Activated CD8-positive, alpha-beta memory T cell treated with anti-CD3 and anti-CD28 coated beads, Interleukin-2, amount 50 U/mL, for 4 hours (primary cell): ENCODE measurements around the gene NYAP2.

Experiments
- DNase-seq: peaks from one replicate; pipeline ENCODE4 v3.0.0-alpha.2; 2020

Gene NYAP2

DNA sequence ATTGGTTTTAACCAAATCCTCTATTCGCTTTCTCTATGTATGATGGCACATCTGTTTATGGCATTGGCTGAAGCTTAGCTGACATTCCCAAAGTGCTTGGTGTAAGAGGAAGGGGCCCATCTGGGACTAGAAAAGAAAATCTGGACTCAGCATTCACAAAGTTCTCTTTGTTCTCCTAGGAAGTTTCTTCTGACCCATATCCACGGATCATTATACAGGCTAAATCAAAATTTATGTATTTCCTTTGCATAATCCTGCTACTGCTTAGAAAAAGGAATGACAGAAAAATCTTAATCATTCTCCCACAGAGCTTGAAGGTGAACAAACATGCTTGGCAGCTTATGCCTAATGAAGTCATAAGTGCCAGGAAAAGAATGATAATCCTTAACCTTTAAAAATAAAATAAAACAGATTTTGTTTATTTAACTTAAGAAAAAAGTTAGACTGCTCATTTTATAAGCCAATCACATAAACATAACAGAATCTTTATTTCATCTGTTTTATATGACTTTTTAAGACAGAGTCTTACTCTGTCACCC, 88.4 kb downstream of the NYAP2 start:
- no peak for DNase-seq

DNA sequence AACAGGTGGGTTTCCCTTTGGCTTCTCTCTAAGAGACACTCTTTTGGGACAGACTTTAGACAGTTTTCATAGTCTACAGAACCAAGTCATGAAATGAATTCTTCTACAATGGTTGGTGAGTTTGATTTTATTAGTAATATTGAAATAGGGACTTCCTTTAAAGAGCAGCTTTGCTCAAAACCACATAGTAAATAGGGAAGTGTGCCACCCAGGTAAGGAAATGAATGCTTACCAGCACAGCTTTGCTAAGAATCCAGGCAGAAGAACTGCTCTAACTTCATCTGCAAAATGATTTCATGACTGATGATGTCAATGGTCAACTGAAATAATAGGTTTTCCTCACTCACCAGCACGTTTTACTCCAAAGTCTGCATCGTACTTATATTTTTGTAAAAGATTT, 89.2 kb downstream of the NYAP2 start:
- DNase-seq = no peak

DNA sequence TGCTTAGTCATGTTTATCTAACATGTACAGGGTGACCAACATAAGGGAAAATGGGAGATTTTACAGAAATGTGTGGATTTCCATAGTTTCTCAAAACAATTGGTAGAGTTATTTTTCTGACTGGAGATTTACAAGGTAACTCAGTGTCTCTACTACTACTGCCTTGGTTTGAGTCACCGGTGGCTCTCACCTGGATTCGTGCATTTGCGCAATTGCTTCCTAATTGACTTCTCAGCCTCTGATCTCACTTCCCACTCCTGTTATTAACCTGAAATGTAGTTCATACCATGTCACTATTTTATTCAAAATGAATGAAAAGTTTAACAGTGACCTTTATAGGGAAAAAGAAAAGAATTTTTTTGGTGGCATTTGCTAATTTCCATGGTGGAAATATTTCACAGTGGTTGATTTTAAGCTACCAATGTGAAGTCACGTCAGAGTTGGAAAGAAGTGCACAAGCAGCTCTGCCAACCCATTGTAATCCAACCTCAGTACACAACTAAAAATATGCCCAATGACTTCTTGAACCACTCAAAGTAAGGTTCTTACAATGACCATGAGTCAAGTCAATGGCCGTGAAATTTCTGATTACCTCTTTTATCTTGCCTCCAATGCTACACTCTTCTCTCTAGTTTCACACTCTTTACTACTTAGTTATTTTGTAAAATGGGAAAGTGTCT, 94.0 kb downstream of the NYAP2 start:
- DNase-seq = no peak

DNA sequence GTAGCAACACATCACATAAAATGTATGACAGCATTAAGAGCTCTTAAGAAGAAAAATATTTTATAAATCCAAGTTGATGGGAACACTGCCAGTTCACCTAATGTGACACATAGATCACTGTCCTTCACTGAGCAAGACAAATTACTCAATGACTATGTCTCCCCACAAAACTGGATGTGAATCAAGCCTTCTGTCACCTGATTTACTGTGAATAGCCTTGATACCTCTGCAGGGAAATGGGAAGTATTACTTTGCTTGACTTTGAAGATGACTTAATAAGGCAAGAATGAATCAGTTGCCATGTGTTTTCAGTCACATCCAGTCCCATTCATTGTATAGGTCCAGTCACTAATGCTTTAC, 94.6 kb downstream of the NYAP2 start:
- DNase-seq = no peak

DNA sequence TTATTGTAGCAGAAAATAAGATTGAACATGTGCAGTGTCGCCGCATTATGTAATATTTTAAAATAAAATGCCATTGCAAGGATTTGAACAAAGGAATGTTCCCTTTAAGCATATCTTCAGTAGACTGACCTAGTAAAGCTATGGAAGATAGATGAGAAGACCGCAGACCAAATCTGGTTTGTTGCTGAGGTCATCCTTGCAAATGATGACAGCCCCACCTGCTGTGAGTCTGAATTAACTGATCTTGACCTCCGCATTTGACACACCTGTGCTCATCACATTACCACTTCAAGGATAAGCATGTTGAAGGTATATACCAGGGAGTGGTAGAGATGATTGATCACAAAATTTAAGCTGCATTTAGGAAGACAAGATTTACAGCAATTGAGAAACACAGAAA, 96.2 kb downstream of the NYAP2 start:
- no peak for DNase-seq

DNA sequence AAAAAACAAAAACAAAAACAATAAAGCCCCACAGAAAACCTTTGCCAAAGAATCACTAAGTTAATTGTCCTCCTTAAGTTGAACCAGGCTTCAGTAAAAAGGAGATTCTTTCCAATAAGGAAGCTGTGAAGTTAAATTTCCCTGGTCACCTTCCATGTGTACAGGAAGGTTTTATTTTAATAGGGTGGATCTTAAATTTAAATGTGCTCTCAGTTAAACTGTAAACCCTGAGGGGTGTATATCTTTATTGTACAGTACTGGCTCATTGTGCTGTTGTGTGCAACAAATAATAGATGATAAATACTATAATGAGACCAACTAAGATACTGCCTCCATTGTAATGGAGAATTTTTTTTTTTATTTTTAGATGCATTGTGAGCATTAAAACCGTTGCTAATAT, 97.1 kb downstream of the NYAP2 start:
- DNase-seq = no peak

DNA sequence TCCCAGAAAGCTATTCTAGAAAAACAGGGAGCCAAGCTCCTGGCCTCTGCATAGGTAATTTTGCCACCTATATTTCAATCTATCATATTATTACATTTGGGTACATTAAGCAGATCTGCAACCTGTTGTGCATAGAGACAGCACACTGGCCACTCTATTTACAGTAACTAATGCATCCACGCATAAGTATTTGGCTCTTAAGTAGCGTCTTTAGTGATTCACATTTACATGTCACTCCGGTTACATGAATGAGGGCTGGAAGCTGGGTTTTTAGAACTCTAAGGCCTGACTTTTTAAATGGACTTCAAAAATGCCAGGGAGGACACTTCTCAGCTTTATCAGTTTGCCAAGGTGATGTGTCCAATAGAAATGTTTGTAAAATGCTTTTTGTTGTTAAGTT, 97.7 kb downstream of the NYAP2 start:
- DNase-seq = no peak

DNA sequence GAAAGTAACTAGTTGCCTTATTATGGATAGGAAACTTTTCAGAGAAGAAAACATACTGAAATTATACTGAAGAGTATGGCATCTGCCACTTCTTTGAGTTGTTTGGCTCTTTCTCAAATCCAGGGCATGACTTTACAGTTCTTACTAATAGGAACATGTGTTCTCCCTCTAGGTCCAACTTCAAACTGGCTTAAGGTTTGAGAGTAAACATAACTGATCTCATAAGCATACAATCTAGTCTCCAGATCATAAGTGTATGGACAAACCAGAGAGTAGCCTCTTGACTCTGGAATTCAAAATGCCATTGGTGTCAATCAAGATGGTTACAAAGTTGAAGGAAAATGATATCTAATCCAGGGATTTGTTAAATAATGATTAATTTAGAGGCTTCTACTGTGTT, 101.5 kb downstream of the NYAP2 start:
- DNase-seq = no peak

DNA sequence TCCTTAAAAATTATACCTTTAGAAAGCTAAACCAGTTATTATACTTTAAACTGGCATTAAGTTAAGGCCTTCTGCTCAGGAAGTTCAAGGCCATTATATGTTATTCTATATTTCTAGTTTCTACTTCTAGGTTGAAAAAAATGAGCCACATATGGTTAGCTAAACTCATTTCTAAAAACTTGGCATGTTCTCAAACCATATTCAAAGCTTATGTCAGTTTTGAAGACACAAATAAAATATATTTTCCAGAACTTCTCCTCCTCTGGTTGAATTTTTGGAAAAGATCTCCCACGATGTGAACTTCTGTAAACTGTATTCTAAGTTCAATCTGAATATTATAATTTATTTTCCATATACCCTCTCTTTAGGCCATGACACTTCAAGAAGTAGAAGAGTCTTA, 103.5 kb downstream of the NYAP2 start:
- no peak for DNase-seq

DNA sequence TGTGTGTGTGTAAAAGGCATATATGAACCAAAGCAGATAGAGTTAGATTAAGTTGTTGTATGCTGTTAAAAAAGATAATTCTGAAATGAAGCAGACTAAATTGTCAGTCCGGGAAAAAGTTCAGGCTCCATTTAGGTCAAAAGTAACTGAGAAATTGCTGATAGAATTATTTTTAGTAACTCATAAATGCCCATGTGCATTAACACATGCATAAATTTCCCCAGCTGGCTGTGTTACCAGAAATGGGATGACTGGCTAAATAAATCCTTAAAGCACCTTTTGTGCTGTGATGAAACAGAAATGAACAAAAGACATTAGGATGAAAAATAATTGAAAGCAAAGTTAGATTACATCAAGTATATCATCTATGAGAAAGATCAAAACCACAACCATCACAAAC, 111.3 kb downstream of the NYAP2 start:
- no peak for DNase-seq

DNA sequence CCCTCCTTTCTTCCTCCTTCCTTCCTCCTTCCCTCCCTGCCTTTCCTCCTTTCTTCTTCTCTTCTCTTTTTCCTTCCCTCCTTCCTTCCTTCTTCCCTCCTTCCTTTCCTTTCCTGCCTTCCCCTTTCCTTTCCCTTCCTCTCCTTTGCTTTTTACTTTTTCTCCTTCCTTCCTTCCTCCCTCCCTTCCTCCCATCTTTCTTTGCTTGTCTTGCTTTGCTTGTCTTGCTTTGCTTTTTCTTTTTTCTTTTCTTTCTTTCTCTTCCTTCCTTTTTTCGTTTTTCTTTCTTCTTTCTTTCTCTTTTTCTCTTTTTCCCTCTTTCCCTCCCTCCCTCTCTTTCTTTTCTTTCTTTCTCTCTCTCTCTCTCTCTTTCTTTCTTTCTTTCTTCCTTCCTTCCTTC, 113.0 kb downstream of the NYAP2 start:
- no peak for DNase-seq

DNA sequence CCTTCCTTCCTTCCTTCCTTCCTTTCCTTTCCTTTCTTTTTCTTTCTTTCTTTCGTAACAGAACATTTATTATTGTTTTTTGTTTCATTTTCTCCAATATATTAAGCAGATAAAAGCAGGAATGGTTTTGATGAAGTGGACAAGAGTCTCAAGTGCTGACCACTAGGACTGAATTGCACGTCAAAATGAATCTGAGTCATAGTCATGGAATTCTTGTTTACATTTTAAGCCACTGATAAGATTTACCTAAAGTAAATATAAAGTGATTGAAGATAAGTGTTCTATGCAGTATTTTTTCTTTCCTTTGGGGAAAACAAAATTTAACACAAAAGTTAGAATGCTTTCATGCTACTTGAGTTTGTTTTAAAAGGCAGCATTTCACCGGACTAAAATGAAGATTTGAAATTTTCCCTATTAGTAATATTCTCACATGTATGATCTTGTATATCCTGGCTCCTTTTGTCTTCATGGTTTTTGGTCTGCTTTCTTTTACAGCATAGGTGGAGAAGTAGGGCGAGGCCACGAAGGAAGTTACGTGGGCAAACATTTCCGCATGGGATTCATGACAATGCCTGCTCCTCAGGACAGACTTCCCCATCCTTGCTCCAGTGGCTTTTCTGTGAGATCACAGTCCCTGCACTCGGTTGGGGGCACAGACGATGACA, 113.5 kb downstream of the NYAP2 start:
- DNase-seq = no peak

DNA sequence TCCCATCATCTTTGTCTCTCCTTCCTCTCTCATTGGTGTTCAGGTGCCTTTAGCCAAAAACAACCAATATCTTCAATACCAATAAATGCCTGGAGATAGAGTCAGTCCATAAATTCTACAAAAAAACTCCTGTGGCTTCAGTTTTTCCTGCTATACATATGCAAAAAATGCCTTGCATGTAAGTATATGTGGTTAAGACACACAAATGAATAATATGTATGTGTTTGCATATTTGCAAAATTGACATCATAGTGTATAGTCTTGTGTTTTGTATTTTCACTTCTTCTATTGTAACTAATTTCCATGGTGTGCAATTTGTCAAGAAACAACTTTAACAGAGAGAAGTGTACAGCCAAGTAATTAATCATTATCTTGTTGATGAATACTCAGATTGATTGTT, 115.5 kb downstream of the NYAP2 start:
- no peak for DNase-seq

DNA sequence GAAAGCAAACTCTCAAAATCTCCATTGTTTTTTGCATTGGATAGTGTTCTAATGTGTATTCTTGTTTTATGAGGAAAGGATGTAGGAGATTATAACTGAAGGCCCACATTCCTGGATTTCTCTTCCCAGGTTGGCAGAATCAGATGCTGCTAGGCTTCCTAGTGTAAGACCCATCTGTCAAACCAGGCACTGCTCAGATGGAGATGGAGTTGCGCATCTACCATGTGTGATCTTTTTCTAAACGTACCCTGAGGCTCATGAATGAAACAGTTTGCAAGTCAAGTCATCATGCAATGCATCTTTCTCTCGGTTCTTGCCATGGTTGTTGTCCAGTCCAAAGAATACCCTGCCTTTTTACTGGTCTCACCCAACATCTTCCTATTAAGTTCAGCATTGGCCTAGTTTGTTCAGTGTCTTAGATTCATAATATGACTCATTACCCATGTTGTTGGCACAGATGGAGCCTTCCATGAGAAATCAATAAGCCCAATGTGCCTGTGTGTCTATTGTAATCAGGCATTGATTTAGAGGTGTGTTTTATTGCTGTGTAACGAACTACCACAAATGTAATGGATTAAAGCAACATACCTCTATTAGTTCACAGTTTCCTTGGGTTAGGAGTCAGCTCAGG, 127.4 kb downstream of the NYAP2 start:
- DNase-seq = no peak

DNA sequence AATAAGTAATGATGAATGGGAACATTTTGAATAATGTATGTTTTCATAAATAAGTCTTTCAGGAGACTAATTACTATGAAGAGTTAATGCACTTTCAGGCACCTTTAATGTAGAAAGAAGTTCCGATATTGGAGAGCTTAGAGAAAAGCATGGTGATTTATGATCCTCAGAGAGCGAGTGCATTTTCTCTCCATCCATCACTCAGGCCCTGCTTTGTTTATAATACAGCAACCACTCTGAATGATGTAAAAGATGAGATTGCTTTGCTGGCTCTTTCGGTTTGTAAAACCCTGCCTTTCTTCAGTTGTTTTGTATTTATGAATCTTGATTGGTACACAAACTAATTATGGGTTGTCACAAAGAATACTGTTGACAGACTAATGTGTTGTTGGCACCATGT, 132.0 kb downstream of the NYAP2 start:
- no peak for DNase-seq

DNA sequence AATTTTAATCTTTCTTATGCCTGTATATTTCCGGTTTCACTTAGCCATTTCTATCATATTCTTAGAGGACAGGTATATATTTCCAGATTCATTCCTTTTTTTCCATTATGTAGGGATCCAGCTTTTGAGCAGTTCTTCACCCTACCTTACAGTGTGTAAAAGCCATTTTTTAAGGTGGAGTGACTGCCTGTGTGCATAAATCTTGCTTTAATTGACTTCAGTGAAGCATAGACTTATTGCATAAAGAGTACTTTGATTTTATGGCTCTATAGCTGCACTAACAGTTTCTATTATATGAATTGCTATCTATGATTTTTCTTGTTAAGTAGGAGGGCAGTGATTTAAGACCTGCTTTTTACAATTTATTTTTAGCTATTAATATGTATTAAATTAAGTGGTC, 132.6 kb downstream of the NYAP2 start:
- no peak for DNase-seq

DNA sequence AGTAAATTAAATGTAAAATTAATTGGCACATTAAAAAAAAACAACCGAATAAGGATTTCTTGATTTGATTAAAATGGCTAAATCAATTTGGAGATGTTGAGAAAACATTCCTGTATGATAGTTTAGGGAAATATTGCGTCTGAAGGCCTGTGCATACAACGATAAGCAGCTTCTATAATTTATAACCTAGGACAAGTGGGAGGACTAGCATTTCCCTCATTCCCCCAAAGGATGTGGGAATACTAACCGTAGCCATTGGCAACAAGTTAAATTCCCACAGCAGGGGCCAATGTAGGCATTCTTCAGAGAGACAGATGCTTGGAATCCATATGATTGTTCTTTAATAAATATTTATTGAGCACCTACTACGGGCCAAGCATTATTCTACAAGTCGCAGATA, 134.5 kb downstream of the NYAP2 start:
- no peak for DNase-seq

DNA sequence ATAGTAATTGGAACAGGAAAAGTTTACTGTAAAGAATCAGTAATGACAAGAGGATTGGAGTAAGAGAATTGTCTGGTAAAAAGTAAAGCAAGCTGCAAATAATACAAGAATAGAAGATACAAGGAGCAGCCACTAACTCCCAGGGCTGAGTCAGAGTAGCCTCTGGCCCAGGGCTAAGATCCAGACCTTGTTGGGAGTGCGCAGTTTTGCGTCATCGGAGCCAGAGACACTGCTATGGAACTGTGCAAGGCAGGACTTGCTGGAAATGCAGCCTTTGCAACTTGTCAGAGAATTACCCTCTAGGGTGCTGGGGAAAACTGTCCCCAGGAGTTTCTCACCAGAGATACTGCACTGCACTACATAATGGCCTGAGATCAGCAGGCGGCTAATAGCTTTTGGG, 135.2 kb downstream of the NYAP2 start:
- no peak for DNase-seq

DNA sequence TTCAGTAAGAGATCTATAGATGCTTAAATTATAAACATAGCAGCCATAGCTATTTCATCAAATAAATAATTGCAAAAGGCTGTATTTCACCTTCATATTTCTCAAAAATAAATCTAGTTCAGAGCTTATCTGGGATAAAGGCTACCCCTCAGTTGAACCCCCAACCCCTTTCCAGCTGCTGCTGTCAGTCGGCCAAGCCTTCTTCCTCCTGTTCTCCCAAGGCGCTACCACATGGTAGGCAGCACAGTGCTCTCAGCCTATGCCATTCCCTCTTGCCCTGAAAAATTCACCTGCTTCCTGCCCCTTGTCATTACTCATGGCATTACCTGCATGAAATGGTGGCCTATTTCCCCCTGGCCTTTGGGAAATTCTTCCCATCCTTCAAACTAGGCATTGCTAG, 136.5 kb downstream of the NYAP2 start:
- DNase-seq = no peak

DNA sequence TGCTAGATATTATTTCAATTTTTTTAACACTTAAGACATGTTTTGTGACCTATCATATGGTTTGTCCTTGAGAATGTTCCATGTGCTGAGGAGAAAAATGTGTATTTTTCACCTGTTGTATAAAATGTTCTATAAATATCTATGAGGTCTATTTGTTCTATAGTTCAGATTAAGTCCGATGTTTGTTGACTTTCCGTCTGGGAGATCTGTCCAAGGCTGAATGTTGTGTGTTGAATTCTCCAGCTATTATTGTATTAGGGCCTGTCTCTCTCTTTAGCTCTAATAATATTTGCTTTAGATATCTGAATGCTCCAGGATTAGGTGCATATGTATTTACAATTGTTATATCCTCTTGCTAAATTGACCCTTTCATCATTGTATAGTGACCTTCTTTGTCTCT, 144.1 kb downstream of the NYAP2 start:
- DNase-seq = no peak

DNA sequence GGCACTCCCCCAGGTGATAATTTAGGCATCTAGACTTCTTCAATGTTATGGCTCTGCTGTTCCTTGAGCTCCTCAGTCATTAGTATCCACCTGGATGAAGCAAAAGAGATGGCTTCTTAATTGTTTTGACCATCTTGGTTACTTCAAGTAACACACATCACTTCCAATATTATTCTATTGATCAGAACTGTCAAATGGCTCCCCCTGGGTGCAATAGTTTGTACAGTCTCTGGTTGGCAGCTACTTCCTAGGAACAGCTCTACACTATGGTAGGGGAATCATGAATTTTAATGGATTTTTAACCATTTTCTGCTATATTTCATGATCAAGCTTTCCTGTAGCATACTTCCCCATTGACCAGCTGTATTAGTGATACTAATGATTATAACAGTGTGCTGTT, 157.0 kb downstream of the NYAP2 start:
- DNase-seq = no peak

DNA sequence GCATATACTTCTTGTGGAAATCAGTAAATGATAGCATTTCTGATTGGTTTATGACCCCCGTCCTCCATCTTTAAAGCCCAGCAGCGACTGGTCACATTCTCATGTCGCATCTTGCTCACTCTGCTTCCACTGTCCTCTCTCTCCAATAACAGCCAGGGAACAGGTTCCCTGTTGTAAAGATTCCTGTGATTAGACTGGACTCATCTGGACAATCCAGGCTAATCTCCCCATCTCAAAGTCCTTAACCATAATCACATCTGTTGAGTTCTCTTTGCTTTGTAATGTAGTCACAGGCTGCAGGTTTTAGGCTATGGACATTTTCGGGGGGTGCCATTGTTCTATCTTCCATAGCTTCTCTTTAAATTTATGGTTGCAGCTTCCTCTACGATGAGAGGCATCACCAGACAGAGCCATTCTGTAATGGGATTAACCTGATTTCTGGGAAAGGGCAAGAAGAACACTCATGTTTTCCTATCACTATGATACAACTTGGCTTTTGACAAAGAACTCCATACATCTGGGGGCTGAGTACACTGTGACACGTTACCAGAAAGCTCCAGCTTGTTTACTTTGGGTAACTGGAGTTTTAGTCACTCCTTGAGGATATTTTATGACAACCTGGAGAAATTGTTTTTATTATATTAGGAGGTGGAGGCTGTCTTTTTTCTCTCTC, 159.0 kb downstream of the NYAP2 start:
- no peak for DNase-seq

DNA sequence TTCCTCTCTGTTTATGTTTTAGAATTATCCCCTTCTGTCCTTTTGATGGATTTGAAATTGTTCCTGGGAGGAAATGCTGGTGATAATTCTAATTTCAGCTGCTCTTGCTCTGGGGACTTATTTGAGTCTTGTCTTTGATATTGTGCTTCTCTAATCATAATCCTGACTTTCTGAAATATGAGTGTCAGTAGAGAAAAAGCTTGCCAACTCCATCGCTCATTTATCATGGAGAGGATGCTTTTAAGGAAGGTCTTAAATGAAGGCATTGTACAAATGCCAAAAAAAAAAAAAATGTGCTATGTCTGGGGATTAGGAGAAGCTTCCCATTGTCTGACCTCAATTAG, 159.5 kb downstream of the NYAP2 start:
- no peak for DNase-seq

DNA sequence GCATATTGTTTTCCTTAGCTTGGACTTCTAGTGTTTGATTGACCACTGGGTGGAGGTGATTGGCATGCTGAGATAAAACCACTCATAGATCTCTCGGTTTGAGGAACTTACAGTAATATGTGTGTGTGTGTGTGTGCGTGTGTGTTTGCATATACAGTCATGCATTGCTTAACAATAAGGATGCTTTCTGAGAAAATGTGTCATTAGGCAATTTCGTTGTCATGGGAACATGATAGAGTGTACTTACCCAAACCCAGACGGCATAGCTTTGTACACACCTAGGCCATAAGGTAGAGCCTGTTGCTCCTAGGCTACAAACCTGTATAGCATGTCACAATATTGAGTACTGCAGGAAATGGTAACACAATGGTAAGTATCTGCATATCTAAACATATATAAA, 167.3 kb downstream of the NYAP2 start:
- no peak for DNase-seq
